ENCODE measurements around the gene KIF26B.

GRCh38 chr1:245550720-245551043 lies 395.9 kb downstream of the KIF26B start:
- no peak for TF ChIP-seq PATZ1 (CRISPR knock-in tag; IDR thresholded peaks at IDR 0.05; ENCODE audit: borderline replicate concordance)
- TF ChIP-seq CSRNP3 (CRISPR knock-in tag; IDR thresholded peaks at IDR 0.05) = no peak
- no peak for TF ChIP-seq ZNF70 (CRISPR knock-in tag; IDR thresholded peaks at IDR 0.05)
- no peak for TF ChIP-seq RARB (CRISPR knock-in tag; IDR thresholded peaks at IDR 0.05)
- no peak for TF ChIP-seq ZNF8 (CRISPR knock-in tag; IDR thresholded peaks at IDR 0.05)
- TF ChIP-seq ZFP30 (CRISPR knock-in tag; IDR thresholded peaks at IDR 0.05) = no peak
- no peak for TF ChIP-seq GLIS3 (CRISPR knock-in tag; IDR thresholded peaks at IDR 0.05)

Data from SK-N-SH treated with all-trans-retinoic acid at 6 μM for 48 hours (cell line).